Thyroid gland (tissue), 4 donors: Measurements from ENCODE around the gene PTPRJ. TPM values are rescaled to one million over a fixed set of nuclear protein-coding genes. Genes with fewer than 3 reads are reported as not detected.

Experiments
- DNase-seq, 2 donors: peaks; one replicate each; pipeline ENCODE4 v3.0.0-alpha.2; 2019
- H3K27ac ChIP-seq, 3 donors: fragments of 200-600 bp; sonication (generic); 1 replicate in 2 of 3; 2 replicates in 1 of 3; pipeline ENCODE4 v1.5.1; 2016 to 2019; ENCODE audit warnings: mild to moderate bottlenecking in 1 of 3, moderate library complexity in 1 of 3
- H3K27me3 ChIP-seq: fragments of 200-600 bp; sonication (generic); one replicate; pipeline ENCODE4 v1.5.1; 2019
- H3K36me3 ChIP-seq, 2 donors: fragments of 200-600 bp; sonication (generic); one replicate each; pipeline ENCODE4 v1.5.1; 2016 to 2019
- H3K4me1 ChIP-seq, 2 donors: fragments of 200-600 bp; sonication (generic); one replicate each; pipeline ENCODE4 v1.5.1; 2017 to 2019
- H3K4me3 ChIP-seq, 3 donors: fragments of 200-600 bp; sonication (generic); replicated peaks in 1 of 3; 1 replicate in 2 of 3; 2 replicates in 1 of 3; pipeline ENCODE4 v1.5.1; 2016; ENCODE audit warnings: mild to moderate bottlenecking in 1 of 3
- H3K9me3 ChIP-seq: fragments of 200-600 bp; sonication (generic); one replicate; pipeline ENCODE4 v1.5.1; 2017
- POLR2A ChIP-seq, 2 donors: fragments of 450-650 bp; IDR thresholded peaks; one replicate each; pipeline ENCODE4 v1.6.1; 2017; ENCODE audit warnings: antibody characterized with exemption in 2 of 2, mild to moderate bottlenecking in 2 of 2, moderate library complexity in 1 of 2
- WGBS, 2 donors: methylation state at CpG; one replicate each; pipeline ENCODE4 v1.1.5; 2017; 5-methylcytosine and 5-hydroxymethylcytosine counted together
- intact Hi-C: fragments of 100-400 bp; cut with DNase I; formaldehyde crosslinking; loops from one replicate; pipeline ENCODE4 v1.15.1; 2023
- total RNA-seq, 4 donors: library from RNA; depleted of rRNA; stranded (reverse); fragments of >200 nt; gene quantifications; one replicate each; pipeline ENCODE4 v1.2.3, GENCODE V29; 2016
- TF ChIP-seq, protein P1 (sequence below), 6 experiments: fragments of 200-600 bp in 3 of 6; fragments of 450-650 bp in 3 of 6; sonication (generic) in 3 of 6; IDR thresholded peaks; one replicate each; pipeline ENCODE4 v1.5.1; 2016 to 2019; ENCODE audit warnings: antibody characterized with exemption in 6 of 6, mild to moderate bottlenecking in 2 of 6, inconsistent platforms in 1 of 6, moderate library complexity in 1 of 6

The PTPRJ gene
- total RNA-seq, 4 donors from 2014 or later = 45.4 to 81.9 (median 58.6) TPM

DNA sequence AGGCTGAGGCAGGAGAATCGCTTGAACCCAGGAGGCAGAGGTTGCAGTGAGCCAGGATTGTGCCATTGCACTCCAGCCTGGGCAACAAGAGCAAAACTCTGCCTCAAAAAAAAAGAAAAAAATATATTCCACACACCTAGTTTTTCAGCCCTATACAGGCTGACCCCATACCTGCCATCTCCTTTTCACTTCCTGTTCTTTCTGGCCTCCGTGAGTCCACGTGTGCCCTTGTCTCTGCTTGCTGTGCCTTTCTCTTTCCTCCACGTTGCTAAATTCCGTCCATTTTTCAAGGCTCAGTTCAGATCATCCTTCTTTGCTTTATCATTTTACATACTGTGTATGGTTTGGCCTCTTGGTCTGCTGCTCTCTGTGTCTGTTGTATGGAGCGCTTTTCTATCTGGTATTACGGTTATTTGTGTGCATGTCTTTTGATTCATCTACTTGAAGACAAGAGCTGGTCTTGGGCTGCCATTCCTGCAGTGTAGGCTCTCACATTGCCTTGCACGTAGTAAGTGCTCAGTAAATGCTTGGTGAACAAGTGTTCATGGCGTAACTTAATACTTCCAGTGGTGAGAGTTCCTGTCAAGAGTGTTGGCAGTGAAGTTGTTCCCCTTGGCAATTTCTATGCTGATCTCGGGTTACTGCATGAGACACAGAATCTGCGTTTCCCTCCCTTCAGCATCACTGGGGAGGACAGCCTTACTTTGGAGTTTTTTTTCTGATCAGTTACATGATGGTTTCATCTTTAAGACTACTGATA, 57.5 kb downstream of the PTPRJ start:
- intact Hi-C loops = no loop called here
- TF ChIP-seq, protein P1, sequence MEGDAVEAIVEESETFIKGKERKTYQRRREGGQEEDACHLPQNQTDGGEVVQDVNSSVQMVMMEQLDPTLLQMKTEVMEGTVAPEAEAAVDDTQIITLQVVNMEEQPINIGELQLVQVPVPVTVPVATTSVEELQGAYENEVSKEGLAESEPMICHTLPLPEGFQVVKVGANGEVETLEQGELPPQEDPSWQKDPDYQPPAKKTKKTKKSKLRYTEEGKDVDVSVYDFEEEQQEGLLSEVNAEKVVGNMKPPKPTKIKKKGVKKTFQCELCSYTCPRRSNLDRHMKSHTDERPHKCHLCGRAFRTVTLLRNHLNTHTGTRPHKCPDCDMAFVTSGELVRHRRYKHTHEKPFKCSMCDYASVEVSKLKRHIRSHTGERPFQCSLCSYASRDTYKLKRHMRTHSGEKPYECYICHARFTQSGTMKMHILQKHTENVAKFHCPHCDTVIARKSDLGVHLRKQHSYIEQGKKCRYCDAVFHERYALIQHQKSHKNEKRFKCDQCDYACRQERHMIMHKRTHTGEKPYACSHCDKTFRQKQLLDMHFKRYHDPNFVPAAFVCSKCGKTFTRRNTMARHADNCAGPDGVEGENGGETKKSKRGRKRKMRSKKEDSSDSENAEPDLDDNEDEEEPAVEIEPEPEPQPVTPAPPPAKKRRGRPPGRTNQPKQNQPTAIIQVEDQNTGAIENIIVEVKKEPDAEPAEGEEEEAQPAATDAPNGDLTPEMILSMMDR (IDR thresholded peaks at IDR 0.05) = no peak
- no peak for TF ChIP-seq POLR2A (IDR thresholded peaks at IDR 0.05)
- DNase-seq = no peak
- no peaks in the 10 kb centered on the region for H3K36me3 ChIP-seq
- H3K27ac ChIP-seq = peak overlapping the region in 1 of 3 donors; percentile 35
- H3K4me1 ChIP-seq = peaks cover 34 to 44% of the 10 kb centered on the region in 2 donors
- 85 to 91% methylated on average over 11 of the region's 11 CpGs for WGBS, 2 donors
- no peaks in the 10 kb centered on the region for H3K27me3 ChIP-seq
- H3K9me3 ChIP-seq = no peaks in the 10 kb centered on the region
- H3K4me3 ChIP-seq = no peak overlapping the region

DNA sequence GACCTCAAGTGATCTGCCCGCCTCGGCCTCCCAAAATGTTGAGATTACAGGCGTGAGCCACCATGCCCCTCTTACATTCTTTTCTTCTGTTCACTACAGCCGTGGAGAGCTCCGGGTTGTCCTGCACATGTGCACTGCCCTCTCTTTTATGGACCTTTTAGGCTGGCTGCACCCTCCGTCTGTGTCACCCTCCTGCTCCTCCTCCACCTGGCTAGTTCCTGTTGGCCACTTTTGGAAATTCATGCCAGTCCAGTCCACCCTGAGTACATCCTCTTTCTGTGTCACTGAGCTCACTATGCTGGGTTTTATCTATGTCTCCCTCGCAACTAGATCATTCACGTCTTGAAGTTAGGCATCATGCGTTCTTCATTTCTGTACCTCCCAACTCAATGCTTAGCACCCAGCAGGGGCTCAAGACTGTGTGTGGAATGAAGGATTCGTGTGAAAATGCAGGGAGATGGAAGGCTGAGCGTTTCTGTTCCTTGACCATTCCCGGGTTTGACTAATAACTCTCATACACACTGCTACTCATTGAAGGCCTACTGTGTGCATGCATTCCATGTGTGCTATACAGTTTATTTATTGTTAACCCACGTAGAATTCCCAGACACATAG, 60.6 kb downstream of the PTPRJ start:
- no peaks in the 10 kb centered on the region for H3K27me3 ChIP-seq
- intact Hi-C loops = no loop called here
- TF ChIP-seq, protein P1 (IDR thresholded peaks at IDR 0.05) = no peak
- TF ChIP-seq POLR2A (IDR thresholded peaks at IDR 0.05) = no peak
- H3K4me3 ChIP-seq = no peak overlapping the region
- peak overlapping the region; percentile 75 to 88 (median 83) for H3K27ac ChIP-seq
- H3K4me1 ChIP-seq = peaks cover 32 to 44% of the 10 kb centered on the region in 2 donors
- WGBS, 2 donors = 94 to 95% methylated on average over 13 of the region's 13 CpGs
- no peaks in the 10 kb centered on the region for H3K36me3 ChIP-seq
- DNase-seq = no peak
- H3K9me3 ChIP-seq = no peaks in the 10 kb centered on the region

DNA sequence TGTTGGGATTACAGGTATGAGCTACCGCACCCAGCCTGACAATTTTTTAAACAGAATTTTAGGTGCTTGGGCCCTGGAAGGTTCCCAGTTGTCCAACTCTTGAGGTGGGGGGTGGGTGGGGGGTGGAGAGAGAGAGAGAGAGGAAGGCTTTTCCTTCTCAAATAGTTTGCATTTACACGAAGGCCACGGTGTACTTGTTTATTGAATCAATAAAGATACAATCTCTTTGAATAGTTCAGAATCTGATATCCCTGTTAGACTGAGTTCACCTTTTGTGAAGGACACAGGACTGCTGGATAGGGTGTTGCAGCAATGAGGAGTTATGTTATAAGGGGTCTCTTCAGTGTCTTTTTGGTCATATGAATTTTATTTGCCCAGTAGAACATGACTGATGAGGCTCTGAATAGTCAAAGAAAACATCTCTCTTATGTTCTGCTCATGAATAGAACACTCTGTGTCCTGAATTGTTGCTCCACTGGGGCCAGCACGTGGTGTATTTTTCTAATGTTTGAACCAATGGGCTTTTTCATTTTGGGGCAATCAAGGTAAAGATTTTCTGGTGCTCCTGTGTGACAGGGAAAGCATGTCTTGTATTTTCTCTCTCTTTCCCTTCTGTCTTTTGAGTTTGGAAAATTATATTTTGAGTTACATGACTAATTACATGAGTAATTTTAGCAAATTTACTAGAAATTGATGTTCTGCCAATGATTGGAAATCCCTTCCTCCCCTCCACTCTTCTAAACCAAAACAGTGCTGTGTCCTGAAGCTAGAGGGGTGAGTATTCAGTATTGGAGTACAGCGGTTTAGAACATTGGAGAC, 61.7 kb downstream of the PTPRJ start:
- peak overlapping the region; percentile 75 to 88 (median 83) for H3K27ac ChIP-seq
- H3K36me3 ChIP-seq = no peaks in the 10 kb centered on the region
- 59 to 64% methylated on average over 5 of the region's 5 CpGs for WGBS, 2 donors

GRCh38 chr11:48043111-48043990, 63.0 kb downstream of the PTPRJ start:
- TF ChIP-seq, protein P1 (IDR thresholded peaks at IDR 0.05) = no peak
- no peak for TF ChIP-seq POLR2A (IDR thresholded peaks at IDR 0.05)
- no peaks in the 10 kb centered on the region for H3K27me3 ChIP-seq
- no peak overlapping the region for H3K4me3 ChIP-seq
- H3K36me3 ChIP-seq = no peaks in the 10 kb centered on the region
- intact Hi-C loops = no loop called here
- no peak for DNase-seq
- peaks cover 29 to 43% of the 10 kb centered on the region in 2 donors for H3K4me1 ChIP-seq
- peak overlapping the region; percentile 75 to 88 (median 83) for H3K27ac ChIP-seq
- H3K9me3 ChIP-seq = no peaks in the 10 kb centered on the region
- WGBS, 2 donors = 55 to 66% methylated on average over 8 of the region's 8 CpGs

More for the DNA sequence above, 61.7 kb downstream of the PTPRJ start:
- no peaks in the 10 kb centered on the region for H3K9me3 ChIP-seq
- no peak overlapping the region for H3K4me3 ChIP-seq
- peak; percentile 58 to 64 for DNase-seq
- H3K4me1 ChIP-seq = peaks cover 21 to 34% of the 10 kb centered on the region in 2 donors
- peak in 1 of 2 donors; percentile 10 for TF ChIP-seq POLR2A (IDR thresholded peaks at IDR 0.05)
- TF ChIP-seq, protein P1 (IDR thresholded peaks at IDR 0.05) = peak in 1 of 6 experiments; percentile 16
- intact Hi-C loops = no loop called here
- no peaks in the 10 kb centered on the region for H3K27me3 ChIP-seq
